HG02870 (cell line): ENCODE results near the gene VMP1.
"Not testable (repeated sequence)": the region's sequence is repeated elsewhere in the genome, so short reads cannot be mapped to it uniquely, and the experiment has no call there.

Source experiments
- ATAC-seq: cut with Tn5 transposase; IDR thresholded peaks from one replicate; pipeline ENCODE4 v1.9.1; 2021; ENCODE audit warnings: mild to moderate bottlenecking, moderate library complexity; ENCODE audit not compliant: unreplicated experiment

The VMP1 gene

DNA sequence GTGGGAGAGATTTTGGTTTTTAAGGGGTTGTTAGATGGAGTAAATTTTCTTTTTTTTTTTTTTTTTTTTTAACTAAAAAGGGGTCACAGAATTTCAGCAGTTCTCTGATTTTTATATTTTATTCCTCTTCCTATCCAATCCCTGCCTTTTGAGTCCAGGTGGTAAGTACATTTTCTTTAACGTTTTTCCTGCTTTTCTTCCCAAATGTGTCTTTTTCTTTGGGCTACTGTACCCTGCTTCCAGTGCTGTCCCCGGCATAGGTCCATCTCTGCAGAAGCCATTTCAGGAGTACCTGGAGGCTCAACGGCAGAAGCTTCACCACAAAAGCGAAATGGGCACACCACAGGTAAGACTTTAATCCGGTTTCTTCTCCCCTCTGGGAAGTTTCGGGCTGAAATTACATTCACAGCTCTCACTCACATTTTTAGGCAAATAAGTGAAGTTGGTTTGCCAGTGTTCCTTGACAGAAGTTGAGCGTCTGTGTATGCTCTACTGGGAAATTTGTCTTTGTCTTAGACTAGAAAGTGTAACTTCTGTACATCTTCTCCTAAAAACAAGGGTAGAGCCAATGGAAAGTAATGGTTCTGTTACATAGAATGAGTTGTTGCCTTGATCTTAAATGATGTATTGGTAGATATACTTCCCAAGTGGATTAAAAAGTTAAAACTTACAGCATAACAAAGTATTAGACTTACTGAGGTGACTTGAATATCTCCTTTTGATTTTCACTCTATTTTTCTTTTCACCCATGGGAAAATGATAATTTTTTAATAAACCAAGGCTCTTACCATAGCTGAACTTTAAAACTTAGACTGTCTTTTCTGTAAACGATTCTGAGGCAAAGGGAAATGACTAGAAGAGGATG lies 130.8 kb downstream of the VMP1 start:
- no peak for ATAC-seq

DNA sequence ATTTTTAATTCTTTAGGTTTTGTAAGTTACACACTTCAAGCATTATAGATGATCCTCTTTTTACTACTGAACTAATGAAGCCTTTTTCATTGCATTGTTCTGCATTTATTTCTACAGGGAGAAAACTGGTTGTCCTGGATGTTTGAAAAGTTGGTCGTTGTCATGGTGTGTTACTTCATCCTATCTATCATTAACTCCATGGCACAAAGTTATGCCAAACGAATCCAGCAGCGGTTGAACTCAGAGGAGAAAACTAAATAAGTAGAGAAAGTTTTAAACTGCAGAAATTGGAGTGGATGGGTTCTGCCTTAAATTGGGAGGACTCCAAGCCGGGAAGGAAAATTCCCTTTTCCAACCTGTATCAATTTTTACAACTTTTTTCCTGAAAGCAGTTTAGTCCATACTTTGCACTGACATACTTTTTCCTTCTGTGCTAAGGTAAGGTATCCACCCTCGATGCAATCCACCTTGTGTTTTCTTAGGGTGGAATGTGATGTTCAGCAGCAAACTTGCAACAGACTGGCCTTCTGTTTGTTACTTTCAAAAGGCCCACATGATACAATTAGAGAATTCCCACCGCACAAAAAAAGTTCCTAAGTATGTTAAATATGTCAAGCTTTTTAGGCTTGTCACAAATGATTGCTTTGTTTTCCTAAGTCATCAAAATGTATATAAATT lies 132.3 kb downstream of the VMP1 start:
- no peak for ATAC-seq

DNA sequence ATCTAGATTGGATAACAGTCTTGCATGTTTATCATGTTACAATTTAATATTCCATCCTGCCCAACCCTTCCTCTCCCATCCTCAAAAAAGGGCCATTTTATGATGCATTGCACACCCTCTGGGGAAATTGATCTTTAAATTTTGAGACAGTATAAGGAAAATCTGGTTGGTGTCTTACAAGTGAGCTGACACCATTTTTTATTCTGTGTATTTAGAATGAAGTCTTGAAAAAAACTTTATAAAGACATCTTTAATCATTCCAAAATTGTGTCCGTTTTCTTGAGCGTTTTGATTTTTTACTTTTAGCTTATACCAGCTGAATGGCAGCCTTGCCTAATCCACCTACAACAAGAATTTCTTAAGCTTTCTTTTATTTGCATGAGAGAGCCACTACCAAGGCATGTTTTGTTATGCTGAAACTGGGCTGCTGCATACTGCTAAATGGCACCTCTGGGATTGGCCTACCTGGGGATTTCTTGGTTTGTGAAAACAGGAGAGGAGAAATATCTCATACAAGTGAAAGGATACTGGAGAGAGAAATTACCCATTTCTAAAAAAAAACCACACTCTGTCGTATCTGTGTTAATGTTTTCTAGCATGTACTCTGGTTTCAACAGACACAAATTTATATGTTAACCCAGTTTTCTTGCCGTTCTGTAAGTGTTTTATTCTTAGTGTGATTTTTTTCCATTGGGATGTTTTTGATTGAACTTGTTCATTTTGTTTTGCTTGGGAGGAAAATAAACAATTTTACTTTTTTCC lies 133.1 kb downstream of the VMP1 start:
- ATAC-seq: no peak

DNA sequence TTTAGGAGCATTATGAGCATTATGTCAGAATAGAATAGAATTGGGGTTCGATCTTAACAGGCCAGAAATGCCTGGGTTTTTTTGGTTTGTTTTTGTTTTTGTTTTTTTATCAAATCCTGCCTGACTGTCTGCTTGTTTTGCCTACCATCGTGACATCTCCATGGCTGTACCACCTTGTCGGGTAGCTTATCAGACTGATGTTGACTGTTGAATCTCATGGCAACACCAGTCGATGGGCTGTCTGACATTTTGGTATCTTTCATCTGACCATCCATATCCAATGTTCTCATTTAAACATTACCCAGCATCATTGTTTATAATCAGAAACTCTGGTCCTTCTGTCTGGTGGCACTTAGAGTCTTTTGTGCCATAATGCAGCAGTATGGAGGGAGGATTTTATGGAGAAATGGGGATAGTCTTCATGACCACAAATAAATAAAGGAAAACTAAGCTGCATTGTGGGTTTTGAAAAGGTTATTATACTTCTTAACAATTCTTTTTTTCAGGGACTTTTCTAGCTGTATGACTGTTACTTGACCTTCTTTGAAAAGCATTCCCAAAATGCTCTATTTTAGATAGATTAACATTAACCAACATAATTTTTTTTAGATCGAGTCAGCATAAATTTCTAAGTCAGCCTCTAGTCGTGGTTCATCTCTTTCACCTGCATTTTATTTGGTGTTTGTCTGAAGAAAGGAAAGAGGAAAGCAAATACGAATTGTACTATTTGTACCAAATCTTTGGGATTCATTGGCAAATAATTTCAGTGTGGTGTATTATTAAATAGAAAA lies 133.8 kb downstream of the VMP1 start:
- ATAC-seq: not testable (repeated sequence)

DNA sequence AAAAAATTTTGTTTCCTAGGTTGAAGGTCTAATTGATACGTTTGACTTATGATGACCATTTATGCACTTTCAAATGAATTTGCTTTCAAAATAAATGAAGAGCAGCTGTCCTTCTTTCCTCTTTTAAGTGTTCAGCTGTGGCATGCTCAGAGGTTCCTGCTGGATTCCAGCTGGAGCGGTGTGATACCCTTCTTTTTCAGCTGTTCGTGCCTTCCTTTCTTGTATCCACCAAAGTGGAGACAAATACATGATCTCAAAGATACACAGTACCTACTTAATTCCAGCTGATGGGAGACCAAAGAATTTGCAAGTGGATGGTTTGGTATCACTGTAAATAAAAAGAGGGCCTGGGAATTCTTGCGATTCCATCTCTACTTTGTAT lies 134.4 kb downstream of the VMP1 start:
- not testable (repeated sequence) for ATAC-seq

DNA sequence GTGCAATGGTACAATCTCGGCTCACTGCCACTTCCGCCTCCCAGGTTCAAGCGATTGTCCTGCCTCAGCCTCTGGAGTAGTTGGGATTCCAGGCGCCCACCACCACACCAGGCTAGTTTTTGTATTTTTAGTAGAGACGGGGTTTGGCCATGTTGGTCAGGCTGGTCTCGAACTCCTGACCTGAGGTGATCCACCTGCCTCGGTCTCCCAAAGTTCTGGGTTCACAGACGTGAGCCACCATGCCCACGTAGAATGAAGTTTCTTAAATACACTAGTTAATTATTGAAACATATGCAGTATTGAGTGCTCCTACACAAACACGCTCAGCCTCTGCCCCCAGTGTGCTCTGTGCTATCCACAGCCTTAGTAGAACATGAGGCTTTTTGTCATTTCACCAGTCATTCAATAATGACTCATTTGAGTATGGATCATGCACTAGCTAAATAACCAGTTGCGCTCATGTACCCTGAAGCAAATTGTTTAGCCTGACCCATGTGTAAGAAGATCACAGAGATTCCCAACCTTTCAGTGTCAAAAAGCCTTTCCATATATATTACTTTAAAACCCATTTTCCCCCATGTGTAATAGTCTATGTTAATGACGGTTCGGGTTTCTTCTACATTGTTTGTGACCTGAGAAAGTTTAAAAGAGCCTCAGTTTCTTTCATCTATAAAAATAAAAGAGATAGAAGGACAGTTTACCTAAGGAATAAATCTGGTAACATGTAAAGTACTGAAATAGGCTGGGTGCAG lies 135.6 kb downstream of the VMP1 start:
- no peak for ATAC-seq

DNA sequence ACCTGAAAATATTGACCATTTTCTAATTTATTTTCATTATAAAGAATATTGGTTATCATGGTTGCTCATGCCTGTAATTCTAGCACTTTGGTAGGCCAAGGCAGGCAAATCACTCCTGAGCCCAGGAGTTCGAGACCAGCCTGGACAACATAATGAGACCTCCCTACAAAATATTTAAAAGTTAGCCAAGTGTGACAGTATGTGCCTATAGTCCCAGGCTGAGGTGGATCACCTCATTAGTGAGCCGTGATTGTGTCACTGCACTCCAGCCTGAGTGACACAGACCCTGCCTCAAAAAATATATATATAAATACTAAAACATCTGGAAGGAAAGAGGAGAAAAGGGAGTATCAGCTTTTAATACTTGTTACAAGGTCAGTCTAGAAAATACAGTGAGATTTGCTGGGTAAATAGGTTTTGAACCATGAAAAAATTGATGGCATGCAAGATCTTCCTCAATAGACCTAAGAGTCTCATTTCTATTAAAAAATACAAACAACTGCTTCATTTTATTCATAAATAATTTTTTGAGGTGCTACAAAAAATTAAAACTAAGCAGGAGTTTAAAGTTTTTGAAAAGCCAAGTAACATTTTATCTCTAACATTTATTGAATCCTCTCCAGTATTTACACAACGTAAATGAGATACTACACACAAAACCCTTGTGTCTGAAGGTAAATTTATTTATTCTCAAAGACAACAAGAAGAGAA lies 137.6 kb downstream of the VMP1 start:
- no peak for ATAC-seq

DNA sequence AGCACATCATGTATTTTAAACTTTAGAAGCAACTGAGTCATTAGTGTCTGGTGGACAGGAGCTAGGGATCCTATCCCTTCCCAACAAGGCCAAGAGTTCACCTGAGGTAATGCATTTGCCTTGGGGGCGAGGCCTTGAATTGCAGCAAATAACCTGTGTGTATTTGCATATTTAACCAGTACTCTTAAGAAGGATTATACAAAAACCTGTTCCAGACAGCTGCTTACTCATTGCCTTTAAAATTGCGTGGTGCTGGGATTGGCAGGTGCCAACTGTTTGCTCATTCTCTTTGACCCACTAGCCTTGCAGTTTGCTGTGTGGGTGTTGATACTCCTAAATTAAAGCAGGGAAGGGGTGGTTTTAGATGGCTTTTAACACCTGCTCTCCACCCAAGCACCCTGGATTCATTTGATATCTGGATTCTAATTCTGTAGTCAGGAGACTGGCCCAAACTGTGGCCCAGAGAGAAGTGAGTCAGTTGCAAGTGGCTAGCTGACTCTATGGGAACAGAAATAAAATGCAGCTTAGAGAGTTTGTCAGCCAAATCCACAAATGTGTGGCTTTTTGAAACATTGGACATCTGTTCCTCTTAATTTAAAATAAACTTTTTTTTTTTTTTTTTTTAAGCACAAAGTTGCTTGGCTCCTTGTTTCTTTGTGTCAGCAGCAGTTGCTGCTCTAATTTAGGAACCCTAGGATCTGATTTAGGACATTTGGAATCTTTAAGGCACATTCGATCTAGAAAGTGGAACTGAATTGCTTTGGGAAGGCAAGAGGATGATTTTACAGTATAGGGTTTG lies 138.3 kb downstream of the VMP1 start:
- ATAC-seq: no peak

DNA sequence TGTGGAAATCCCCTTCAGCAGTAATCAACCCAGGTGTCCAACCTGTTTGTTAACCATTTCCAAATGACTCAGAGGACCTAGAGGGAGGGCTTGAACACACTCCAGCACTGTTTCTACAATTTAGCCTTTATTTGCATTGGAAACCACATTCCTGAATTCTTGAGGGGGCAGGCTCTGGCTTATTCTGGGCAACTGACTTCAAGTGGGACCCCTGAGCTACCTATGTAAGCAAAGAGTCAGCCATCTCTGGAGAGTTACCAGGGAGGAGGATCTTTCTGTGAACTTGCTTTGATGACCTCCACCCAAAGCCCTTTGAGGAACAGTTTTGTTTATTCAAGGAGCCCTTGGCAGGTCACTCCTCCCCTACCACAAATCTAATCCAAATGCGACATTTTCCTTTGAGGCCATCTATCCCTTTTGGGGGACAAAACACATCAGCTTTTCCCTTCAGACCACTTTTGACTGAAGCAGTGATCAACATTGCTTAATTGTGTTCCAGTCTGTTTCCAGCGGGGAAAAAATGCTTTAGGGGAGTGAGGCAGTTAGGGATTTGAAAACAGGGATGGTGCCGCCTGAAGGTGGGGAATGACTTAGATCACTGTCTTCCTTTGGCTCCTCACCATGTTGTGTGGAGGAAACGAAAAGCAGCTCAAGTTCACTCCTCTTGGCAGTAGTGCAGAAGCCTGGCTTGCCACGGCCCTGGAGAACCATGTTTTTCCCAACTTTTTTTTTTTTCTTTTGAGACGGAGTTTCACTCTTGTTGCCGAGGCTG lies 139.1 kb downstream of the VMP1 start:
- ATAC-seq: peak; percentile 50

DNA sequence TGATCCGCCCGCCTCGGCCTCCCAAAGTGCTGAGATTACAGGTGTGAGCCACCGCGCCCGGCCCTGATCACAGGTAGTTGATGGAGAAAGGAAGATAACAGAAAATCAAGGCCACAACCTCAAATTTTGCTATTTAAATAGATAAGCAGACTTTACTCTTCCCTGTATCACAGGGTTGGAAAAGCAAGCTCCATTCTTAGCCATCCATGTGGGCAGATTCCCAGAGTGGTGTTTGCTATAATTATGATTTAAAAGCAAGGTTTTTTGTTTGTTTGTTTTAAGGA lies 140.9 kb downstream of the VMP1 start:
- ATAC-seq: no peak

DNA sequence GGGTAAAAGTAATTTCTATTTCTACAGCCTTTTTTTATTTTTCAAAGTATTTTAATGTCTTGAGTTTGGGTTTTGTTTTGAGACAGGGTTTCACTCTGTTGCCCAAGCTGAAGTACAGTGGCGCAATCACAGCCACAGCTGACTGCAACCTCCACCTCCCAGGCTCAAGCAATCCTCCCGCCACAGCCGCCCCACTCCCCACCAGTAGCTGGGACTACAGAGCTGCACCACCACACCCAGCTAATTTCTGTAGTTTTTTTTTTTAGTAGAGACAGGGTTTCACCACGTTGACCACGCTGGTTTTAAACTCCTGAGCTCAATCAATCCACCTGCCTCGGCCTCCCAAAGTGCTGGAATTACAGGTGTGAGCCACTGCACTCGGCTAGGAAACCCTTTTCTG lies 141.3 kb downstream of the VMP1 start:
- peak; percentile 55 for ATAC-seq

DNA sequence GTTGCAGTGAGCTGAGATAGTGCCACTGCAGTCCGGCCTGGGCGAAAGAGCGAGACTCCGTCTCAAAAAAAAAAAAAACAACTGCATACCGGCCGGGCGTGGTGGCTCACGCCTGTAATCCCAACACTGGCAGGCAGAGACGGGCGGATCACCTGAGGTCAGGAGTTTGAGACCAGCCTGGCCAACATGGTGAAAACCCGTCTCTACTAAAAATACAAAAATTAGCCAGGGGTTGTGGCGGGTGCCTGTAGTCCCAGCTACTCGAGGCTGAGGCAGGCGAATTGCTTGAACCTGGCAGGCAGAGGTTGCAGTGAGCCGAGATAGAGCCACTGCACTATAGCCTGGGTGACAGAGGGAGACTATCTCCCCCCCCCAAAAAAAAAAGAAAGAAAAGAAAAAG lies 142.9 kb downstream of the VMP1 start:
- not testable (repeated sequence) for ATAC-seq

DNA sequence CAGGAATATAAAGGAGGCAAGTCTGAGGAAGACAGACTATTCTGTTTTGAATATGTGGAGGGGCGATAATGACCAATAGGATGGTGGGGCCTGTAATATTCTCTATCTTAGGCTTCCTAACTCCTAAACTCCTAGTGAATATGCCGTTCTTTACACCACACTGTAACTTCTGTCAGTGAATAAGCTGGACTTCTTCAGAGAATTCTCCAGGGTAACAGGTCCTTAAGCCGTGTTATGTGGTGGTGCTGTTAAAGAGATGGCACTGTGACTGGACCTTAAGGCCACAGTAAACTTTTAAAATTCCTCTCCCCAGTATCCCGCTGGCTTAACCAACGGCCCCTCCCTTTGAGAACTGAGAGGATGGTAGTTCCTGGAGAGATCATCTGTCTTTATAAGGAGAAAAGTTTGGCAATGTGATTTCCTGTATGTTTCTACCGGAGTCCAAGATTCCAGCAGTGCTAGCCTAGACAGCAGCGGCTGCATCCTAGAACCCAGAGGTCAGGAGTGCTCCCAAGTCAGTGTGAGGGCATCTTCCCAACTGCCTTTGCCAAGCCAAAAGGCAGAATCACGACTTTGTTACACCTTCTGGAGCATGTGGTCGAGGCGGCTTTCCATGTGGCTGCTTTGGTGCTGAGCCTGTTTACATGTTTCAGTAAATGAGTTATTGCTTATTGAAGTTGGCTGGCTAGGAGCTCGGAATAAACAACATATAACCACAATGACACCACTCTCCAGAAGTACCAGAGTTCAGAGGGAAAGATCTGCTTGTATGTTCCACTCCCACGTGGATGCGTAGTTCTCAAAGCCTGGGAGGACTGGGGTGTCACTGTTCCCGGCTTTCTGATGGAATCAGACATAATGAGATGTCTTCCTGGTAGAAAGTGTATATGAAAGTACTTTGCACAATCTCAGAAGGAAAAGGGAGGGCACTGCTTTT lies 144.3 kb downstream of the VMP1 start:
- ATAC-seq: no peak

DNA sequence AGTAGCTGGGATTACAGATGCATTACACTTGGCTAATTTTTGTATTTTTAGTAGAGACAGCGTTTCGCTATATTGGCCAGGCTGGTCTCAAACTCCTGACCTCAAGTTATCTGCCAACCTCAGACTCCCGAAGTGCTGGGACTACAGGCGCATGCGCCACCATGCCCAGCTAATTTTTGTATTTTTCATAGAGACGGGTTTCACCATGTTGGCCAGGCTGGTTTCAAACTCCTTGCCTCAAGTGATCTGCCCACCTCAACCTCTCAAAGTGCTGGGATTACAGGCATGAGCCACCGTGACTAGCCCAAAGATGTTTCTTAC lies 145.4 kb downstream of the VMP1 start:
- ATAC-seq: not testable (repeated sequence)

DNA sequence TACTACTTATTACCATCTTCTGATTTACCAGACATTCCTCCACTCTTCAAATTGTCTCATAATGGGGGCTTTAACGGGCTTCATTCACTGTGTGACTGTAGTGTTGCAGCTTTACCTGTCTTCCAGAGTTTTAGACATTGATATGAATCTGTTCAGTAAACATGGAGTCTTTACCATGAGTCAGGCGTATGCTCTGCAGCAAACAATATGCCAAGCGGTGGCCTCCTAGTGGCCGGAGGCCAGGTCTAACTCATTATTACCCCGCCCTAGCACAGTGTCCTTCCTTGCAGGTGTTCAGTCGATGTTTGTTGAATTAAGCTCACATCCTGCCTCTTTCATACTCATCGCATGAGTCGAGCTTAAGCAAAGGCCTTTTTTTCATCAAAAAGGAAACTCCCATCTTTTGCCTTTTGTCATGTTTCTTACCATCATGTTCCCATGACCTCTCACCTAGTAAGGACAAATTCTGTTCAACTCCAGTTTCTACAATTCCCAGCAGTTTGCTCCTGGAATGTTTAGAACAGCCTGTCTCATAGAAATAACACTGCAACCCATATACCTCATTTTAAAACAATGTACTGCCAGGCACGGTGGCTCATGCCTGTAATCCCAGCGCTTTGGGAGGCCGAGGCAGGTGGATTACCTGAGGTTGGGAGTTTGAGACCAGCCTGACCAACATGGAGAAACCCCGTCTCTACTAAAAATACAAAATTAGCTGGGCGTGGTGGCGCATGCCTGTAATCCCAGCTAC lies 145.9 kb downstream of the VMP1 start:
- peak; percentile 52 for ATAC-seq

DNA sequence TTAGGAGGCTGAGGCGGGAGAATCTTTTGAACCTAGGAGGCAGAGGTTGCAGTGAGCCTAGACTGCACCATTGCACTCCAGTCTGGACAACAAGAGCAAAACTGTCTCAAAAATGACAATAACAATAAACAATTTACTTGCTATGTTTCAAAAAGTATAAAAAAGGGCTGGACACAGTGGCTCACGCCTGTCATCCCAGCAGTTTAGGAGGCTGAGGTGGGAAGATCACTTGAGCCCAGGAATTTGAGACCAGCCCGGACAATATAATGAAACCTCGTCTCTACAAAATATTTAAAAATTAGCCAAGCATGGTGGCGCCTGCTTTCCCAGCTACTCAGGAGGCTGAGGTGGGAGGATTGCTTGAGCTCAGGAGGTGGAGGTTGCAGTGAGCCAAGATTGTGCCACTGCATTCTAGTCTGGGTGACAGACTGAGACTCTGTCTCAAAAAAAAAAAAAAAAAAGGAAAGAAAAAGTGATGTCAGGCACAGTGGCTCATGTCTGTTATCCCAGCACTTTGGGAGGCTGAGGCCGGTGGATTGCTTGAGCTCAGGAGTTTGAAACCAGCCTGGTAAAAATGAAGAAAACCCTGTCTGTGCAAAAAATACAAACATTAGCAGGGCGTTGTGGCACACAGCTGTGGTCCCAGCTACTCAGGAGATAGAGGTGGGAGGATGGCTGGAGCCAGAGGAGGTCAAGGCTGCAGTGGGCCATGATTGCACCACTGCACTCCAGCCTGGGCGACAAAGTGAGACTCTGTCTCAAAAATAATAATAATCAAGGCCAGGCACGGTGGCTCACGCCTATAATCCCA lies 146.7 kb downstream of the VMP1 start:
- ATAC-seq: not testable (repeated sequence)
